GM18907 (cell line): ENCODE data around the gene ARID3C.

Experiments
- ATAC-seq: cut with Tn5 transposase; IDR thresholded peaks from one replicate; pipeline ENCODE4 v1.9.1; 2021; ENCODE audit warnings: mild to moderate bottlenecking, moderate library complexity; ENCODE audit not compliant: unreplicated experiment

Gene ARID3C

GRCh38 chr9:34633166-34633565 is 4.3 kb upstream of the ARID3C start:
- ATAC-seq = no peak

- ATAC-seq = no peak
Measured at GRCh38 chr9:34630402-34631154, 1.7 kb upstream of the ARID3C start.

- ATAC-seq = no peak
Measured at GRCh38 chr9:34629491-34629808, 584 bp upstream of the ARID3C start.

GRCh38 chr9:34627716-34628655 is 880 bp downstream of the ARID3C start:
- ATAC-seq = no peak

GRCh38 chr9:34625186-34625486 is 3.7 kb downstream of the ARID3C start:
- ATAC-seq = no peak

- no peak for ATAC-seq
Measured at GRCh38 chr9:34624475-34625185, 4.2 kb downstream of the ARID3C start.

- ATAC-seq = no peak
Measured at GRCh38 chr9:34623374-34624235, 5.3 kb downstream of the ARID3C start.

- peak; percentile 95 for ATAC-seq
Measured at GRCh38 chr9:34620061-34620994, 8.5 kb downstream of the ARID3C start, which contains the start of gene DCTN3. TSS of gene DCTN3 (minus strand) at chr9:34620495. CDS start at chr9:34620464, 31 bp downstream.

- ATAC-seq = no peak
Measured at GRCh38 chr9:34615132-34615531, 13.7 kb downstream of the ARID3C start.

- ATAC-seq = peak; percentile 37
Measured at GRCh38 chr9:34612788-34613390, 16.0 kb downstream of the ARID3C start.

- ATAC-seq = peak; percentile 77
Measured at GRCh38 chr9:34611811-34612787, 16.8 kb downstream of the ARID3C start, which contains the start of gene RPP25L. TSS of gene RPP25L (minus strand) at chr9:34612097. CDS start at chr9:34611296, 801 bp downstream.

GRCh38 chr9:34611251-34611810 is 17.5 kb downstream of the ARID3C start:
- ATAC-seq = peak; percentile 5

- no peak for ATAC-seq
Measured at GRCh38 chr9:34610434-34611206, 18.2 kb downstream of the ARID3C start.

- ATAC-seq = no peak
Measured at GRCh38 chr9:34607331-34607730, 21.5 kb downstream of the ARID3C start.

- ATAC-seq = no peak
Measured at GRCh38 chr9:34606905-34607304, 22.0 kb downstream of the ARID3C start.

- ATAC-seq = no peak
Measured at GRCh38 chr9:34606190-34606589, 22.7 kb downstream of the ARID3C start.
